ENCODE results near the gene BLOC1S1.

BLOC1S1 gene

GRCh38 chr12:55695349-55695748, 20.5 kb upstream of the BLOC1S1 start:
- no peak for DNase-seq

- DNase-seq, result no peak
Measured at GRCh38 chr12:55696141-55696540, 19.7 kb upstream of the BLOC1S1 start.

- no peak for DNase-seq
Measured at GRCh38 chr12:55696796-55697462, 18.9 kb upstream of the BLOC1S1 start.

GRCh38 chr12:55697686-55698085, 18.2 kb upstream of the BLOC1S1 start:
- DNase-seq, result no peak

DNA sequence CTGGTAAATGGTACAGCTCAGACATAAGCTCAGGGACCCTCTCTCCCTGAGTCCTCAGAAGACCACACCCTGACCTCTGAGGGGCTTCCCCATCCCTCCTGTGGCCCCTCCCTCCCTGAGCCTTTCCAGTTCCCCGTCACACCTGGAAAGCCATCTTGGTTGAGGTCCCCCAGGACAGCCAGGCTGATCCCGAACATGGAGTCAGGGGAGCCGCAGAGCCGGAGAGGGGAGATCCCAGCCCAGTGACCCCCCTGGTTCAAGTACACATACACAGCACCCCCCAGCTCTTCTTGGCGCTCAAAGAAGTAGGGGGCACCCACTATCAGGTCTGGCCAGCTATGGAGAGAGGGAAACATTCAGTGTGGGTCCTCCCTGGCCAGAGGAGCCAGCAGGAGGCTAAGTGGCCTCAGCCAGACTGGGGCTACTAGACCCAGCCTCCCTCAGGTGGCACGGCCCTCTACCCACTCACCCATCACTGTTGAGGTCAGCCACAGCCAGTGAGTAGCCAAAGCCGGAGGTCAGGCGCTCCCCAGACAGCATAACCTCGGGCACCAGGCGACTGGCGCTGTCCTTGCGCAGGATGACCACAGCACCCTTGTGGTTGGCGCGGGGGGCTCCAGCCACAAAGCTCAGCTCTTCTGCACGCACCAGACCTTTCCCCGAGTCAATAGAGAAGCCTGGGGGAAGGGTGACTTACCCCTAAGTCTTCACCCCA, 17.4 kb upstream of the BLOC1S1 start:
- no peak for DNase-seq

- DNase-seq, result no peak
Measured at GRCh38 chr12:55698965-55699364, 16.9 kb upstream of the BLOC1S1 start.

DNA sequence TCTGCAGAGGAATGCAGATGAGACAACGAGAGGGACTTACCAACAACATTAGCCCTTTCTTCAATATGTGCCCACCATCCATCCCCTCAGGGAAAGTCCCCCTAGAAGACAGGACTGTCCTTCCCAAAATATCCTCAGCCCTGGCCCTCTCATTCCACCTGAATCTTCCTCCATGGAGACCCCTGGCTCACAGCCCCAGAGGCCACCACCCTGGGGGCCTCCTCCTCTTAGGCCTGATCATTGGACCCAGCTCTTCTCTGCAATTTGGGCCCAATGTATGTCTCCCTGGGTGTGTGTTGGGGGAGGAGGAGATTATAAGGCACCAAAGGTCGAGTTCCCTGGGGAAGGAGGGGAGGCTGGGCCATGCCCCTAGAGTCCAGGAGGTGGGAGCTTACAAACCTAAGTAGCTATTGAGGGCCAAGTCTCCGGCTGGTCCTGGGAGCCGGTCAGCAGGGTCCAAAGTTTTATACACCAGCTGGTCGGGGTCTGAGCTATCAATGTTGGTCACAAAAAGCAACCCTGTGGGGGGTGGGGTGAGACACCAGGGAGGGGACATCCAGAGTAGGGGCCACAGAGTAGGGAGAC, 16.3 kb upstream of the BLOC1S1 start:
- no peak for DNase-seq

- no peak for DNase-seq
Measured at GRCh38 chr12:55700255-55701018, 15.4 kb upstream of the BLOC1S1 start.

DNA sequence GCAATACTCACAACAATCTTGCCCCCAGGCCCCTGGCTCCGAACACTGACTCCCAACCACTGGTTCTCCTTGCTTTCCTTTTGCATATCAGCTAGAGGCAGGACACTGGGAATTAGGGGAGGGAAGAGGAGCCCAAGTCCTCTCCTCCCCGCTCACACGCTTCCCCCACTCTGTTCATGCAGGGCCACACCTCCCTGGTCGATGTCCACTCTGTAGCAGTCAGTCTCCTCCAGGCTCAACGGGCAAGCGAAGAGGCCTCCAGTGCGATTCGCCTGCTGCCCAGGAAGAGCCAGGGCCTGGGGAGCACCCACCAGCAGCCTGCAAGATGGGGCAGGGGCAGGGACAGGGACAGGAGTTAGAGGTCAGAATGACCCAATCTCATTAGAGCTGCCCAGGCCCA, 13.0 kb upstream of the BLOC1S1 start:
- no peak for DNase-seq

GRCh38 chr12:55703288-55703687, 12.6 kb upstream of the BLOC1S1 start:
- DNase-seq, result no peak

GRCh38 chr12:55703901-55704761, 11.7 kb upstream of the BLOC1S1 start:
- DNase-seq, result no peak

DNA sequence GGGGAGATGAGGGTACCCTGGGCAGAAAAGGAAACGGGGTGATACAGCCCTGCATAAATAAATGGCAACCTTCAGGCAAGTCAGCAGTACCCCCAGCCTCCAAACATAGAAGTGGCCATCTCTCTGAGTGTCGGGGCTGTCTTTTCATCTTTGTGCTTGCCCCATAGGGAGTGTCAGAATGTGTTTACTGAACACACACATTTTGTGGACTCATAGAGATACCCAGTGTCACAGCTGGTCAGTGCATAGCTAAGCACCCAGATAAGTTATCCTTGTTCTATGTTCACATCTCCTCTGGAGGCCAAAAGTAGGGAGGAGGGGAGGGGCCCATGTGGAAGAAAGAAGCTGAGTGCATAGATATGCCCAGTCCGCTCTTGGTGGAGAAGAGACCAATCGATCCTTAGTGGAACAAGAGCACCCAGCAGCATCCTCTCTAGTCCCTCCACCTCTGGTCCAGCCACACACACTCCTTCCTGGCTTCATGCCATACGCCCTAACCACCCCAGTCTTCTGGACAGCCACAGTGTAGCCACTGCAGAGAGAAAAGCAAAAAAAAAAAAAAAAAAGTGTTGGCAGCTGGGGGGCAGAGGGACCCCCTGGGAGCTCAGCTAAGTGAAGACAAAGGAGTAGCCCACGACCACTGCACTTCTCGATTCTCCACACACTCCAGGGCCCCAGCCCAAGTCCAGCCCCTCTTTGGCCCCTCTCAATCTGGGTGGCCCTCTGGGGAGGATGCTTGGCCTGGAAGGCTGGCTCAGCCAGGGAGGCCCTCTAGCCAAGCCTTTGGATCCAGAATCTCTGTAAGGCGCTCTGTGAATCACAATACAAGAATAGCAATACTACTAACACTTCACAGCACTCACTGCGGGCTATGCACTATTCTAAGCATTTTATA, 10.8 kb upstream of the BLOC1S1 start:
- no peak for DNase-seq

- no peak for DNase-seq
Measured at GRCh38 chr12:55705782-55706402, 10.0 kb upstream of the BLOC1S1 start.

GRCh38 chr12:55706568-55707218, 9.2 kb upstream of the BLOC1S1 start:
- DNase-seq, result no peak

DNA sequence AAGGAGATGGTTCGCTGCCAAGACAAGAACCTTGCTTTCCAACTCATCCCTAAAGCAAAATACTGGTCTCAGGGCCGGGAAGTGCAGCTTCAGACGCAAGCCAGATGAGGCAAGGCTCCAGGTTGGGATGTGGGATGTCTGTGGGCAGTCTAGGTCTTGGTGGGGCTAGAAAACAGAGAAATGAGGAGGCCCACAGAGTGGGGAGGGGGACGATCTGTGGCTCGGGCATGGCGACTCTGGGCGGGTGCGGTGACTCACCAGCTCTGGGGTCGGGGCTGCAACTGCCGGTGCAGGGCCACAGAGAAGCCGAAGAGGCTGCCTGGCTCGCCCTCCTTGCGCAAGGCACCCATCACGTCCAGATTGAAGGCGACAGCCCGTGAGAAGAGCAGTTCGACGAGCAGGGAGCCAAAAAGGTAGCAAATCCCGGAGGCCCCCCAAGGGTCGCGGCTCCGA, 8.6 kb upstream of the BLOC1S1 start:
- DNase-seq, result no peak

DNA sequence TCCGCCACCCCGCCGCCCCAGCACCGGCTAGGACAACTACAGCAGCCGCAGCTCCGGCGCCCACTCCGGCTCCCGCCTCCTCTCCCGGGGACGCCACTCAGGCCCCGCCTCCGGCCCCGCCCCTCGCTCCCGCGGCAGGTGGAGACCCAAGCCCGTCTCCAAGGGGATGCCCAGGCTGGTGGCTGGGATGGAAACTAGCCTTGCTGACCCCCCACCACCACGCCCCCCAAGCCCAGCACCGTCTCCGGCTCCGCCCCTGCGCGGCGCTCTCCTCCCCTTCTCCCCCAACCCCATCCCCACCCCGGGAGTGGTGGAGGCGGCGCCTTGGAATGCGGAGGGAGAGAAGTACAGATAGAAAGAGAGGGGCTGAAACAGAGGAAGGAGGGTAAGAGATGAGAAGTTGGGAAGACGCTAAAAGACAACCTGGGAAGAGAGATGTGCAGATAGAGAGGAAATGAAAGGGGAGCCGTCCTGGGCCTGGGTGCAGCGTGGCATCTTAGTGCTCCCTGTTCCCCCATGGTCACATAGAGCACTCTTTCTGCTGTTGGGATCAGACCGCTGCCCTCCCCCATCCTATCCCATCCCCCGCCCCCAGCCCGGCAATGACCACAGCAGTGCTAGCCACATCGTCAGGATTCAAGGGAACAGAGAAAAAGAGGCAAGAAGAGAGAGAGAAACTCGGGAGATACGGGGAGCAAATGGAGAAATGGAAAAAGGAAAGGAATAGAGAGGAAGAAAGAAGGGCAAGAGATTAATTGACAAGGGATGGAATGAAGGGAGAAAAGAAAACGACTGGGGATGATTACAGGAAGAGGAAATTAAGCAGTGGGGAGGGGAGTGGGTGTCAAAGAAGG, 7.8 kb upstream of the BLOC1S1 start, which contains the start of gene ITGA7:
TSS of gene ITGA7 (minus strand) at position 64 of the 854 bp plus-strand sequence. CDS start 222 bp downstream, outside the sequence.
- no peak for DNase-seq

DNA sequence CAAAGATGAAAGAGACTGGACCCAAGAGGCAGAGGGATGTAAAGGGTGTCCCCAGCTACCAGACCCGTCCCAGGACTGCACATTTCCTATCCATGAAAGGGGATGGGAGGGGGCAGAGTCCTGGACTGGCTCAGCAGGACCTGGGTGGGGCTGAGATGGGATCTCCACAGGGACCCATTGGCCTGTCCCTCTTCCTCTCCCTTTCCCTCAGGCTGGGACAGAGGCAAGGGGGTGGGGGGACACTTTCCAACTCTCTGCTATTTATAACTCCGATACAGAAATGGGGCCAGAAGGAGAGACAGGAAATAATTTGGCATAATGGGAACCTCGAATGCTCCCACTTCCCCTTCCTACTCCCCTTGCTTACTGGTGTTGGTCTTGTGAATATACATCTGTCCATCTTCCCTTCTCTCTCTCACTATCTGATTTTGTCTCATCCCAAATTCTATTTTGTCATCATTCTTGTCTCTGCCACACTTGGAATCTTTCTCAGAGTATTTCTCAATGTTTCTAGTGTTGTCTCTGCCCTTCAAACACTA, 7.1 kb upstream of the BLOC1S1 start:
- DNase-seq, result no peak

DNA sequence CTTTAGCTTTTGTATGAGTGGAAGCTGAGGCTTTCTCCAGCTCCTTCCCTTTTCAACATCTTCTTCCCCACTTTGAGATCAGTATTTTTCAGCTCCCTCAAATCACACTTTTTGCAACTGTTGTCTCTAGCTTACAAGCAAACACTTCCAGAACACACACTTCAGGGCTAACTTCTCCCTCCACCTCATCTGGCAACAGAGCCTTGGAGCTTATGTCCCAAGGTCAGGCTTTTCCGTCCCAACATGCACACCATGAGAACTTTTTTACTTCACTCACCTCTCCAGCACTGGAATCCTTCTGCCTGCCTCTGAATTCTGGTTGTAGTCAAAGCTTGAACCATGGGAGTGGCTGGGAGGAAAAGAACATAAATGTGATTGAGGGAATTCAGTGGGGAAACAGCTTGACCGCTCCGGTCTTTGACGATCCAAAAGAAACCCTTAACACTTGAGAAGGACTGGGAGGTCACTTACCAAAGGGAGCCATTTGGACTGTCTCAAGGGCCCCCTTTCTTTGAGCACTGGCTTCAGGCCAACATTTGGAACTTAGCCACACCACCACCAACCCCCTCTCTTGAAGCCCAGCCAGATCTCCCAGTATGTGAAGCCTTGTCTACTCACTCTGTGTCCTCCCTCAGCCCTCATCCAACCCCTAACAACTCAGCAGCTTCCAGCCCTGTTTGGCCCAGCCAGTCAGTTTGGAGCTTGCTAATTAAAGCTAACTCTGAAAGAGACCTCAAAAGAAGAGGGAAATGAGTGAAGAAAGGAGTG, 3.9 kb upstream of the BLOC1S1 start:
- DNase-seq, result no peak

Data from suppressor macrophage treated with lipopolysaccharide for 4 hours (primary cell).